WTC11 (cell line): ENCODE results near the gene TRIM7. TPM values are rescaled to one million over a fixed set of nuclear protein-coding genes. Genes with fewer than 3 reads are reported as not detected.
A peak's percentile ranks its signal among the peaks of the same experiment; 100 is the strongest.
"Not testable (repeated sequence)": the region's sequence is repeated elsewhere in the genome, so short reads cannot be mapped to it uniquely, and the experiment has no call there.

Experiments used
- ATAC-seq: fragments of 200-7000 bp; cut with Tn5 transposase; 2 replicates; pipeline ENCODE4 v1.10.0; 2021; ENCODE audit warnings: mild to moderate bottlenecking, moderate library complexity
- CTCF ChIA-PET: fragments of 300-600 bp; sonication (Branson Sonifier 250); formaldehyde crosslinking; loops from one replicate; lab custom pipeline; 2021; ENCODE audit warnings: antibody characterized with exemption; lab: Charles Lee
- POLR2A ChIA-PET: fragments of 350-600 bp; sonication (Branson Sonifier 250); formaldehyde crosslinking; loops from one replicate; lab custom pipeline; 2021; ENCODE audit warnings: antibody characterized with exemption; lab: Charles Lee
- DNase-seq: peaks from one replicate; pipeline ENCODE4 v3.0.0; 2021; ENCODE audit warnings: low spot score
- H3K27ac Mint-ChIP-seq: 2 replicates; pipeline ENCODE4 v1.8.0; 2021; ENCODE audit warnings: mixed read lengths
- H3K27me3 Mint-ChIP-seq: 2 replicates; pipeline ENCODE4 v1.8.0; 2021; ENCODE audit warnings: low read depth, mild to moderate bottlenecking, moderate library complexity, mixed read lengths
- H3K36me3 Mint-ChIP-seq: 2 replicates; pipeline ENCODE4 v1.8.0; 2021; ENCODE audit warnings: mixed read lengths
- H3K4me1 Mint-ChIP-seq: 2 replicates; pipeline ENCODE4 v1.8.0; 2022; ENCODE audit warnings: mixed read lengths
- H3K4me3 Mint-ChIP-seq: 2 replicates; pipeline ENCODE4 v1.8.0; 2021; ENCODE audit warnings: mild to moderate bottlenecking, moderate library complexity, mixed read lengths
- H3K9me3 Mint-ChIP-seq: 2 replicates; pipeline ENCODE4 v1.8.0; 2021; ENCODE audit warnings: mixed read lengths
- ETV6 ChIP-seq: sonication (generic); formaldehyde crosslinking; IDR thresholded peaks from 2 replicates; pipeline ENCODE4 v1.8.1; 2022; ENCODE audit warnings: mild to moderate bottlenecking, missing genetic modification reagents
- FOXJ3 ChIP-seq: sonication (generic); formaldehyde crosslinking; IDR thresholded peaks from 2 replicates; pipeline ENCODE4 v1.9.0; 2021; ENCODE audit warnings: missing genetic modification reagents, mild to moderate bottlenecking, borderline replicate concordance
- GRHL2 ChIP-seq: fragments of 250-450 bp; sonication (Bioruptor Pico); IDR thresholded peaks from 2 replicates; pipeline ENCODE4 v1.8.0; 2022; ENCODE audit warnings: mild to moderate bottlenecking, moderate library complexity; ENCODE audit not compliant: insufficient replicate concordance, severe bottlenecking
- KAT7 ChIP-seq: sonication (generic); formaldehyde crosslinking; IDR thresholded peaks from 2 replicates; pipeline ENCODE4 v1.8.1; 2023; ENCODE audit warnings: missing genetic modification reagents, mild to moderate bottlenecking, borderline replicate concordance
- MXD4 ChIP-seq: fragments of 250-450 bp; sonication (Bioruptor Pico); IDR thresholded peaks from 2 replicates; pipeline ENCODE4 v1.8.0; 2021; ENCODE audit warnings: mild to moderate bottlenecking, moderate library complexity, borderline replicate concordance
- MYBL2 ChIP-seq: sonication (generic); formaldehyde crosslinking; IDR thresholded peaks from 2 replicates; pipeline ENCODE4 v1.8.1; 2023; ENCODE audit warnings: mild to moderate bottlenecking, moderate library complexity, missing genetic modification reagents
- PRRX2 ChIP-seq: fragments of 250-450 bp; sonication (Bioruptor Pico); IDR thresholded peaks from 2 replicates; pipeline ENCODE4 v1.8.0; 2021; ENCODE audit warnings: mild to moderate bottlenecking
- SMAD4 ChIP-seq: sonication (generic); formaldehyde crosslinking; IDR thresholded peaks from 2 replicates; pipeline ENCODE4 v1.8.0; 2022; ENCODE audit warnings: mild to moderate bottlenecking, missing genetic modification reagents
- SP1 ChIP-seq: sonication (generic); formaldehyde crosslinking; conservative IDR thresholded peaks from 2 replicates; pipeline ENCODE4 v1.8.1; 2022; ENCODE audit warnings: missing genetic modification reagents
- TEAD1 ChIP-seq: sonication (generic); formaldehyde crosslinking; IDR thresholded peaks from 2 replicates; pipeline ENCODE4 v1.8.0; 2022; ENCODE audit warnings: mild to moderate bottlenecking, missing genetic modification reagents
- ZNF263 ChIP-seq: sonication (generic); formaldehyde crosslinking; IDR thresholded peaks from 2 replicates; pipeline ENCODE4 v1.8.1; 2022; ENCODE audit warnings: low read depth, mild to moderate bottlenecking, moderate library complexity, missing genetic modification reagents
- ZNF671 ChIP-seq: fragments of 250-450 bp; sonication (Bioruptor Pico); IDR thresholded peaks from 2 replicates; pipeline ENCODE4 v1.8.0; 2021; ENCODE audit warnings: mild to moderate bottlenecking
- total RNA-seq: library from RNA; stranded (reverse); gene quantifications from 3 replicates; pipeline ENCODE4 v1.2.3, GENCODE V29; 2021
- TF ChIP-seq, protein P1 (sequence below): sonication (generic); formaldehyde crosslinking; IDR thresholded peaks from 2 replicates; pipeline ENCODE4 v1.8.1; 2023; ENCODE audit warnings: mild to moderate bottlenecking, missing genetic modification reagents
- TF ChIP-seq, protein P2 (sequence below): sonication (generic); formaldehyde crosslinking; IDR thresholded peaks from 2 replicates; pipeline ENCODE4 v1.8.0; 2022; ENCODE audit warnings: mild to moderate bottlenecking, missing genetic modification reagents
- TF ChIP-seq, protein P3 (sequence below): sonication (generic); formaldehyde crosslinking; IDR thresholded peaks from 2 replicates; pipeline ENCODE4 v1.8.0; 2022; ENCODE audit warnings: mild to moderate bottlenecking, missing genetic modification reagents

TRIM7 gene
- total RNA-seq, 1 experiment from 2014 or later: 1.4 TPM

DNA sequence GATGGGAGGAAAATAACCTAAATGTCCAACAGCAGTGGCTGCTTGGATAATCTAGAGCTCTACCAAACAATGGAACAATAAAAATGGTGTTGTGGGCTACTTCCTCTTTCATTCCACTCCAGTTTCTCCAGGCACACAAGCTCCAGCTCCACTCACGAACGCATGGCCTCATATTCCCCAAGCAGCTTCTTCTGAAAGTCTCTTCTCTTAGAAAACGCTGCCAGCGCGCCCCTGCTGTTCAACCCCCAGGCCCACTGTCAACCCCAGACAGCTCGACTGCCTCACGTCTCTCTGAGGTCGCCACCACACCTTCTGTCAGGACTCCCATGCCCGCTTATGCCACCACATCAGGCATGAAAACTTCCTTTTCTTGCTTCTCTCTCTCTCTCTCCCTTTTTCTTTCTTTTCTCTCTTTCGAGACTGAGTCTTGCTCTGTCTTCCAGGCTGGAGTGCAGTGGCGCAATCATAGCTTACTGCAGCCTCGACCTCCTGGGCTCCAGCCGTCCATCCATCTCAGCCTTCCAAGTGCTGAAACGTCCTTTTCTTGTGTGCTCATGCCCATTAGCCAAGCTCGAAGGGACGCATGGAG, 41.4 kb downstream of the TRIM7 start:
- TF ChIP-seq PRRX2 (CRISPR knock-in tag): no peak
- TF ChIP-seq ZNF263 (CRISPR knock-in tag): no peak
- no peak for TF ChIP-seq ZNF671
- no peak for TF ChIP-seq FOXJ3 (CRISPR knock-in tag)
- TF ChIP-seq, protein P1, sequence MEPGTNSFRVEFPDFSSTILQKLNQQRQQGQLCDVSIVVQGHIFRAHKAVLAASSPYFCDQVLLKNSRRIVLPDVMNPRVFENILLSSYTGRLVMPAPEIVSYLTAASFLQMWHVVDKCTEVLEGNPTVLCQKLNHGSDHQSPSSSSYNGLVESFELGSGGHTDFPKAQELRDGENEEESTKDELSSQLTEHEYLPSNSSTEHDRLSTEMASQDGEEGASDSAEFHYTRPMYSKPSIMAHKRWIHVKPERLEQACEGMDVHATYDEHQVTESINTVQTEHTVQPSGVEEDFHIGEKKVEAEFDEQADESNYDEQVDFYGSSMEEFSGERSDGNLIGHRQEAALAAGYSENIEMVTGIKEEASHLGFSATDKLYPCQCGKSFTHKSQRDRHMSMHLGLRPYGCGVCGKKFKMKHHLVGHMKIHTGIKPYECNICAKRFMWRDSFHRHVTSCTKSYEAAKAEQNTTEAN: no peak
- TF ChIP-seq MXD4 (CRISPR knock-in tag): no peak
- Mint-ChIP-seq H3K4me3 (peak overlapping the region; percentile 92), H3K4me1 (peaks cover 25% of the 10 kb centered on the region), H3K27me3 (peaks cover 34% of the 10 kb centered on the region), H3K9me3 (no peaks in the 10 kb centered on the region), H3K36me3 (no peaks in the 10 kb centered on the region), H3K27ac (peak overlapping the region; percentile 97; the same call in 1 of the 2 replicates)
- ChIA-PET CTCF (interaction anchor here (1.0 to 1.5 kb wide), 2 partner anchors 21 to 378 kb away, joined by 3 to 4 read pairs; no protein-coding TSS in a partner anchor), POLR2A (interaction anchor here (1.4 kb wide), 1 partner anchor 44 kb away, joined by 3 read pairs; no protein-coding TSS in a partner anchor)
- DNase-seq (no peak), ATAC-seq (peak; percentile 14)

DNA sequence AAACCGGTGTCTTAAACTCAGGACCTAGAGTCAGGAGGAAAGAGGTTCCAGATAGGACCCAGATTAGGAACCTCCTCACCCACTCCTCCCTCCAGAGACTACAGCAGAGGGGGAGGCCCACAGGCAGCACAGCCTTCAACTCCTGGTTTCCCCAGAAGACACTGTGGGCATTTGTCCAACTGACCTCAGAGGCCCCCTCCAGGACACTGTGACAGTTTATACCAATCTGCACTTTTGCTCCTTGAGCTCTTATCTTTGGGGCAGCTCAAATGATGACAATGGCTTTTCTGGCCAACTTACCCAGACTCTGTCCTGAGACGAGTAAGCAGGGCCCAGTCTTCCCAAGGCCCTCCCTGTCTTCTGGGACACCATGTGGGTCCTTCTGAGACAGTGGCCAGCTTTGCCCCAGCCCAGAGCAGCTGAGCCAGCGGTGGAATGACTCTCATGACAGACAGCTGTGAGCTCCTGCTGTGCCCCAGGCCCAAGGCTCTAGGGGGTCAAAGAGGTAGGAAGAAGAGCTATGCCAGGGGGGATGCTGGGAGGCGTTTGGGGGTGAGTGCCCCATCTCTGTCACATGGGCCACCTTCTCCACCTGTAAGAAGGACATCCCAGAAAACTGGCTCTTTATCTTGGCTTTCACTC, 43.3 kb downstream of the TRIM7 start:
- Mint-ChIP-seq H3K27ac (peak overlapping the region; percentile 91), H3K36me3 (no peaks in the 10 kb centered on the region), H3K4me1 (peaks cover 19% of the 10 kb centered on the region), H3K9me3 (no peaks in the 10 kb centered on the region), H3K27me3 (peaks cover 40% of the 10 kb centered on the region), H3K4me3 (peak overlapping the region; percentile 55)
- TF ChIP-seq GRHL2 (CRISPR knock-in tag) (no peak), SMAD4 (CRISPR knock-in tag) (no peak), KAT7 (no peak)
- POLR2A ChIA-PET: no interaction called here
- ATAC-seq: no peak
- DNase-seq: no peak
- CTCF ChIA-PET: interaction anchor here (1.5 kb wide), 1 partner anchor 376 kb away, joined by 3 read pairs; no protein-coding TSS in a partner anchor

DNA sequence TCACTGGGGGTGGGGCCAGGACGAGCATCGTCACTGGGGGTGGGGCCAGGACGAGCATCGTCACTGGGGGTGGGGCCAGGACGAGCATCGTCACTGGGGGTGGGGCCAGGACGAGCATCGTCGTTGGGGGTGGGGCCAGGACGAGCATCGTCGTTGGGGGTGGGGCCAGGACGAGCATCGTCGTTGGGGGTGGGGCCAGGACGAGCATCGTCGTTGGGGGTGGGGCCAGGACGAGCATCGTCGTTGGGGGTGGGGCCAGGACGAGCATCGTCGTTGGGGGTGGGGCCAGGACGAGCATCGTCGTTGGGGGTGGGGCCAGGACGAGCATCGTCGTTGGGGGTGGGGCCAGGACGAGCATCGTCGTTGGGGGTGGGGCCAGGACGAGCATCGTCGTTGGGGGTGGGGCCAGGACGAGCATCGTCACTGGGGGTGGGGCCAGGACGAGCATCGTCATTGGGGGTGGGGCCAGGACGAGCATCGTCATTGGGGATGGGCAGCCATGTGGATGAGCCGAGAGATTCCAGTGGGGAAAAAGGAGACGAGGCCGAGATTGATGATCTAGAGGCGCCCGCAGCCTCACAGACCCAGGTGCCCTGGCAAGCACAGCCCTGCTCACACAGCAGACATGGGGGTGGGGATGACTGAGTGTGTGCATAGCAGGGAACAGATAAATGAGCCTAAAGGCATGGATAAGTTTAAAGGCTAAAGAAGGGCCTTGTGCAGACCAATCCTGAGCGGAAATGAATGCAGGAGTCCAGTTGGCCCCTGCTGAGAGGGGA, 44.1 kb downstream of the TRIM7 start:
- Mint-ChIP-seq H3K27me3 (peaks cover 44% of the 10 kb centered on the region), H3K4me1 (peaks cover 19% of the 10 kb centered on the region), H3K27ac (peak overlapping the region; percentile 91), H3K4me3 (peak overlapping the region; percentile 55)
- peak; percentile 56 for DNase-seq
- TF ChIP-seq MYBL2: 0 out of 2 replicates have a peak, but pooled peaks have one; percentile 23
- TF ChIP-seq TEAD1 (CRISPR knock-in tag): 0 out of 2 replicates have a peak, but pooled peaks have one; percentile 56
- peak; percentile 57 for TF ChIP-seq SP1 (CRISPR knock-in tag)
- peak; percentile 70; the same call in 1 of the 2 replicates for TF ChIP-seq ETV6
- TF ChIP-seq, protein P2, sequence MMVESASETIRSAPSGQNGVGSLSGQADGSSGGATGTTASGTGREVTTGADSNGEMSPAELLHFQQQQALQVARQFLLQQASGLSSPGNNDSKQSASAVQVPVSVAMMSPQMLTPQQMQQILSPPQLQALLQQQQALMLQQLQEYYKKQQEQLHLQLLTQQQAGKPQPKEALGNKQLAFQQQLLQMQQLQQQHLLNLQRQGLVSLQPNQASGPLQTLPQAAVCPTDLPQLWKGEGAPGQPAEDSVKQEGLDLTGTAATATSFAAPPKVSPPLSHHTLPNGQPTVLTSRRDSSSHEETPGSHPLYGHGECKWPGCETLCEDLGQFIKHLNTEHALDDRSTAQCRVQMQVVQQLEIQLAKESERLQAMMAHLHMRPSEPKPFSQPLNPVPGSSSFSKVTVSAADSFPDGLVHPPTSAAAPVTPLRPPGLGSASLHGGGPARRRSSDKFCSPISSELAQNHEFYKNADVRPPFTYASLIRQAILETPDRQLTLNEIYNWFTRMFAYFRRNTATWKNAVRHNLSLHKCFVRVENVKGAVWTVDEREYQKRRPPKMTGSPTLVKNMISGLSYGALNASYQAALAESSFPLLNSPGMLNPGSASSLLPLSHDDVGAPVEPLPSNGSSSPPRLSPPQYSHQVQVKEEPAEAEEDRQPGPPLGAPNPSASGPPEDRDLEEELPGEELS: 0 out of 2 replicates have a peak, but pooled peaks have one; percentile 30
- TF ChIP-seq, protein P3, sequence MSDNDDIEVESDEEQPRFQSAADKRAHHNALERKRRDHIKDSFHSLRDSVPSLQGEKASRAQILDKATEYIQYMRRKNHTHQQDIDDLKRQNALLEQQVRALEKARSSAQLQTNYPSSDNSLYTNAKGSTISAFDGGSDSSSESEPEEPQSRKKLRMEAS: peak; percentile 86; the same call in 1 of the 2 replicates
- ATAC-seq: peak; percentile 5; the same call in 1 of the 2 replicates
- H3K9me3 Mint-ChIP-seq, H3K36me3 Mint-ChIP-seq, POLR2A ChIA-PET: not testable (repeated sequence)
- CTCF ChIA-PET: interaction anchor here (0.8 to 1.2 kb wide), 4 partner anchors 7 to 38 kb away, joined by 3 to 5 read pairs (median 3); no protein-coding TSS in a partner anchor
